Measurements from ENCODE around the gene PTPRF.

DNA sequence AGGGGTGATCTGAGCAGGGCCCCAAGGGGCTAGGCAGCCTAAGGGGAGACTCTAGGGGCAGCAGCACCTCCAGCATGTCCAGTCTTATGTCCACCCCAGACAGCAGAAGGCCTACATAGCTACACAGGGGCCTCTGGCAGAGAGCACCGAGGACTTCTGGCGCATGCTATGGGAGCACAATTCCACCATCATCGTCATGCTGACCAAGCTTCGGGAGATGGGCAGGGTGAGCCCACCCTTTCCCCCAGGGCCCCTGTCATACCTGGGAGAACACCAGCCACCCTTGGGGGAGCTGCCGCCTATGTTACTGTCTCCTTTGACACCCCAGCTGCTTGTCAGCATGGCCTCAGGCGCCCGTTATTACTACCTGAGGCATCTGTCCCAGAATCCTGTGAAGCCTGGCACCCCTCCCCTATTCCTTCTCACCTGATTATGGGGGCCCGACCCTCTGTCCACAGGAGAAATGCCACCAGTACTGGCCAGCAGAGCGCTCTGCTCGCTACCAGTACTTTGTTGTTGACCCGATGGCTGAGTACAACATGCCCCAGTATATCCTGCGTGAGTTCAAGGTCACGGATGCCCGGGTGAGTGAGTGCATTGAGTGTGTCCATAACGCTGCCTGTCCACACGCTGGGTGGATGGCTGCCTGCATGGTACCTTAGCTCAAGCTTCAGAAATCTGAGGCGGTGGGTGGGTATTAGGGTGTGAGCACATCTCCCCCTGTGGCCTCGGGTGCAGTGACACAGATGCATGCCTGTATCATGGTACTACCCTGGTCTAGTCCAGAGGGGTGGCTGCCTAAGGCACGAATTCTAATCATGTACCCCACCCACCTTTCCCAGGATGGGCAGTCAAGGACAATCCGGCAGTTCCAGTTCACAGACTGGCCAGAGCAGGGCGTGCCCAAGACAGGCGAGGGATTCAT lies 89.6 kb downstream of the PTPRF start:
- TF ChIP-seq GATA2 (IDR thresholded peaks at IDR 0.05; ENCODE audit: low read depth, low read length): no peak
- TF ChIP-seq GATA3 (IDR thresholded peaks at IDR 0.05; ENCODE audit: low read depth, low read length): no peak

Measured in SH-SY5Y (cell line).